Left renal pelvis (tissue), 4 donors: Measurements from ENCODE around the gene TRPC6. TPM values are rescaled to one million over a fixed set of nuclear protein-coding genes. Genes with fewer than 3 reads are reported as not detected.
A peak's percentile ranks its signal among the peaks of the same experiment; 100 is the strongest.
"Not testable (repeated sequence)": the region's sequence is repeated elsewhere in the genome, so short reads cannot be mapped to it uniquely, and the experiment has no call there.

Experiments used
- DNase-seq, 4 donors: peaks; one replicate each; pipeline ENCODE4 v3.0.0-alpha.2; 2013; ENCODE audit warnings: low read depth in 4 of 4, low spot score in 3 of 4
- polyA plus RNA-seq, 4 donors: library from polyadenylated mRNA; unstranded; fragments of 120-200 nt; gene quantifications; one replicate each; pipeline ENCODE4 v1.2.1, GENCODE V29; 2013; ENCODE audit not compliant: insufficient read length in 4 of 4

Gene TRPC6
- polyA plus RNA-seq, 4 donors, result 7.0 to 10.4 (median 8.5) TPM

DNA sequence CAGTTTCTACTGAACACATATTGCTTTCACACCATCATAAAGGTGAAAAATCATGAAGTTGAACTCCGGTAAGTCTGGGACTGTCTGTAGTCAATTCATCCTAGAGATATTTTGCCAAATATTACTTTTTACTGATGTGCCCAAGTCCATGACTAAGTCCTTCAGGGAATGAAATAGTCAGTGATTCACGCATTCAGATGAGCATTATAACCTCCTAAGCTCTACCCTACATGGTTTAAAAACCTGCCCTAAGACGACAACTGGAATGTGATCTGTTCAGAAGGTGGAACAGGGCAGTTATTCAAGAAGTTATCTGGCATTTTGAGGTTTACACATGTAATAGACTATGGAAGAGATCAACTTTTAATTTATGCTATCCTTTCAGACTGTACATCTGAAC, 125.6 kb downstream of the TRPC6 start:
- DNase-seq, result no peak

DNA sequence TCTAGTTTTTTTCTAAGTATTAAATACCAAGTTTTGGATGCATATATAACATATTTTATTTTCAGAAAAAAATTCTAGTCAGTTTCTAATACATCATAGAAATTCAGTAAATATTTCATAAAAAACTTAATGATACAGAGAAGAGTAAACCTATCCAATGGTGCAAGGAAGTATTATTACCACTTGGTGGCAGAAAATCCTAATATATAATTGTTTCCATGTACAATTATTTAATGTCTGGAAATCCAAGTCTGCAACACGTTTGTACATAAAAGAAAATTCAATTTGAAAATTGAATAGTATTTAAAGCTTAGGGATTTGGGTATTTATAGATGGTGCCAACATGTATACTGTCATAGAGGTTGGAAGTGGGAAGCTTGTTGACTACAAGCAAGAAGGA, 127.0 kb downstream of the TRPC6 start:
- no peak for DNase-seq

DNA sequence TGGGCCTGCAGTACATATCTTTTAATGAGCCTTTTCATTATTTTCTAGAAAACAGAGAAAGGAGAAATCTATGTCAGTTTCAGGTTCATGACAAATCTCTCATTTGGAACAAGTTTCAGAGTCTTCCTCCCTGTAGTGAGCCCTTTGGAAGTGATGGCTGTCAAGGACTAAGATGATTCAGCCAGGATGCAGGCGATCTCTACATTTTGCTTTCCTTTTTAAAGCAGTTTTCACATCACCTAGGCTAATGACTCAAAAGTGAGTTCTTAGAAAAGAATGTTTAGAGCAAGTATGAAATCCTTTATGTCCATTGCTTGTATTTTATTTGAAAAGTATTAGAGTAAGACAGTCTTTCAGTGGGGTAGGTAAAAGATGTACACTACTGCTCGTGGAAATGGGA, 130.1 kb downstream of the TRPC6 start:
- no peak for DNase-seq

DNA sequence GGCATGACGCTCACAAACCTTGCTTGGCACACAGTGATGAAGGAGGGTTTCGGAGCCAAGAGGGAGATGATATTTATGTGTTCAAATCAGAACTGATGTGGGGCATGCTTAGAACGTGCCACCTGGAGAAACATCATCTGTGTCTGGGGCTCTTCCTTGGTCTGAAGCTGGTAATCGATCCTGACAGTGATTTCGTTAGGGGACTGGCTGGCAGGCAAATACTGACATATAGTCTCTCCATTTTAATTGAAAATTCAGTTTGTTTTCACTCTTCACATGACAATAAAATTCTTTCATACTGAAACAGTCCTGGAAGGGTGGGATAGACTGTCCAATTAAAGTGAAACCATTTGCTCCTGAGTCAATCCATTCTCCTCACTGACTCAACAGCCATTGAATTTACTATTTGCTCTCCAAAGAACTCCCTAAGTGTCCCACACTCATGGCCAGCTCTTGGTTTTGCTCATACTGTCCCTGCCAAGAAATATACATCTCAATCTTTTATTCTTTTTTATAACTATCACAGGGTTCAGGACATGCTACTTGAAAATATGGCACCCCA, 134.8 kb downstream of the TRPC6 start:
- DNase-seq, result no peak

GRCh38 chr11:101446726-101447125, 137.1 kb downstream of the TRPC6 start:
- DNase-seq, result no peak

DNA sequence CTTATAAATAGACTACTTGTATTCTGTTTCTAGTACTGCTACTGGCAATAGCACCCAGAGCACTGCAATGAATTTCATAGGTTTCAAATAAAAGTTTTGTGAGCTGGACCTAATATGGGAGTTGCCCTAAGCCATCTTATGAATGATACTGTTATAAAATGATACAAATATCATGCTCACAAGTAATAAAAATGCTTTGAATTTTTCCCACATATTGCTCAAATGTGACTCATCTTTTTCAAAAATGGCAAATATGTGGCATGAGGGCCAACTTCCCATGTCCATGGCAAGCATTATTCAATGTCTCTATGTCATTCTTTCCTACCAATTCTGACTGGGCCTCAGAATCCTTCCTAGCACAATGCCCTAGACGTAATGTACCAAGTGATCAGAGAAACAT, 137.6 kb downstream of the TRPC6 start:
- no peak for DNase-seq

- no peak for DNase-seq
Observed at GRCh38 chr11:101445761-101446160, 138.0 kb downstream of the TRPC6 start.

DNA sequence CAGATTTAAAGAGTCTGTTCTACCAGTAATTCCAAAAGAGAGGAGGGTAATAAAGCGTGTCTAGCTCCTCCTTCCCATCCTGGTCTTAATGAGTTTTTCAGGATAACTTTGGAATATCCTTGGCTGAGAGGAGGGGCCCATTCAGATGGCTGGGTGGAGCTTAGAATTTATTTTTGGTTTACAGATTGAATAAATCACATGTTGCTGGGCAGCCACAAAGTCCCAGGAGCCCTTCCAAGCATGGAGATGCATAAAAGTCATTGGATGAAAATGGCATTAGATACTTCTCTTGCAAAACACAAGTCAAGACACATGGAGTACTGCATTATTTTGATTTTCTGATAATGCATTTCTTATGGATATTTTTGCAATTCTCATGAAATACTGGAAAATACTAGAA, 139.0 kb downstream of the TRPC6 start:
- no peak for DNase-seq

DNA sequence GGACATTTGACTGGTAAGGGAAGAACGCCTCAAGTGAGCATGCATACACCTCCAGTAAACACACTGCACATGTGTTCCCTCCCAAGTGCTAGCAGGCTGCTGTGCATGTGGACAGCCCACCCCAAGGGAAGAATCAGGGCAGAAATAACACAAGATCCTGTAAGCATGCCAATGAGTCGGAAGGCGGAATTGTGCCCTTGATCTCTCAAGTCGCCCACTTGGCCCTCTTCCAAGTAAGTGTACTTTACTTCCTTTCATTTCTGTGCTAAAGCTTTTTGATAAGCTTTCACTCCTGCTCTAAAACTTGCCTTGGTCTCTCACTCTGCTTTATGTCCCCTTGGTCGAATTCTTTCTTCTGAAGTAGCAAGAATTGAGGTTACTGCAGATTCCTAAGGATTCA, 139.6 kb downstream of the TRPC6 start:
- peak in 1 of 4 donors; percentile 24 for DNase-seq

DNA sequence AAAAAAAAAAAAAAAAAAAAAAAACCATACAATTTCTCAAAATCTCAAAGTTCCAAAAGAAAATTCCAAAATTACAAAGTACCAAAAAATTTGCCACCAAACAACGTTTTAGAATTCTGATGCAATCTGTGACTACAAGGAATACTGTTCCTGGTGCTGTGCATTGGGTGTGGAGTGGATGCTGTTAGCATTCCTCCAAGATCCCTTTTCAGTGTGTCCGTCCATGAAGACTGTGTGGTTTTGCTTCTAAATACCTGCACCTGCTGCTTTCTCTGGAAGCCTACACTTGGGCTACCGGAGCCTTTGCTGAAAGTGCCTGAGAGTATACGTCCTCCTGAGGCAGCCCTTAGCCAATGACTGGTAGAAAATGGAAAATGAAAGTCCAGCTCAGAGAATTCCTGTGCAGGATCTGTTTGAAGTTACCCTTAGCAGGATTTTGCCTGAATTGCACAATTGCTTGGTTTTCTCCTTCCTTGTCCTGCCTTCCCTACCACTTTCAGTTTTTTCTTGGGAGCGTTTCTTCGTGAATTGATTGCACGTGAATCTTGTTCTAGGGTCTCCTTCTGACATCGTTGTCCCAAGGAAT, 140.8 kb downstream of the TRPC6 start:
- DNase-seq, result no peak

GRCh38 chr11:101442171-101442570, 141.6 kb downstream of the TRPC6 start:
- no peak for DNase-seq

DNA sequence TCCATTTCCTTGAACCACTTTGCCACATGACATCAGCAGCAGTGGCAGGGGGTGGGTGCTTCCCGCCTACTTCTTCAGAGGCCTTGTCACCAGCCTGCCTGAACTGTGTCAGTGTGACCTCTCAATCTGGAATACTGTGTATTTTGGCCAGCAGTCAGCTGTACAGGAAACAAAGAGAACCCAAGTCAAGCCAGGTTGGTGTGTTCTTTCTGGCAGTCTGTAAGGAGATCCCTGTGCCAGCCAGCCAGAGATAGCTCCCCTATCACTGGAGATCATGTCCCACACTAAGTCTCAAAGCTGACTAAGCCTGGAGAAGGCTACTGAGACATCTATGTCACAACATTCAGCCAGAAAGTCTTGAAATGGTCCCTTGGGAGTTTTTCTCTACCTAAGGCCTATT, 142.1 kb downstream of the TRPC6 start:
- no peak for DNase-seq

- no peak for DNase-seq
Observed at GRCh38 chr11:101439488-101439887, 144.3 kb downstream of the TRPC6 start.

DNA sequence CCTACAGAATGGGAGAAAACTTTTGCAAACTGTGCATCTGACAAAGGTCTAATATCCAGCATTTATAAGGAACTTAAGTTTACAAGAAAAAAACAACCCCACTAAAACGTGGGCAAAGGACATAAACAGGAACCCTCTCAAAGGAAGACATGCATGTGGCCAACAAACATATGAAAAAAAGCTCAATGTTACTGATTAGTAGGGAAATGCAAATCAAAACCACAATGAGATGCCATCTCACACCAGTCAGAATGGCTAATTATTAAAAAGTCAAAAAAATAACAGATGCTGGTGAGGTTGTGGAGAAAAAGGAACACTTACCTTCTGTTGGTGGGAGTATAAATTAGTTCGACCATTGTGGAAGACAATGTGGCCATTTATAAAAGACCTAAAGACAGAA, 145.1 kb downstream of the TRPC6 start:
- DNase-seq, result not testable (repeated sequence)

DNA sequence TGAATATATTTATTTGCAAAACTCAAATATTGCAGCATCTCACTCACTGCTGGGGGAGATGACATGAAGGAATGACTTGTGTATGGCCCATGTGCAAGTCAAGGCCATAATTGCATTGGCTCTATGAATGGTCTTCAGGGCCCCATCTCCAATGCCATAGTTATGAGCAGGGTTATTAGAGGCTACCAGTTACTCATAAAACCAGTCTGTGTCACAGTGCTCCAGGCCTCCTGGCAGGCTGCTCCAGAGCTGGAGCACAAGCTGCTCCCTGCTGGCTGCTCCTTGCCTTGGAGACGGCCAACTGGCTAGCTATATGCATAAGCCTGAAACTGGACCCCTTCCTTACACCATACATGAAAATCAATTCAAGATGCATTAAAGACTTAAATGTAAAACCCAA, 145.7 kb downstream of the TRPC6 start:
- no peak for DNase-seq

- peak in 1 of 4 donors; percentile 30 for DNase-seq
Observed at GRCh38 chr11:101436511-101437142, 147.2 kb downstream of the TRPC6 start.

GRCh38 chr11:101435408-101435973, 148.3 kb downstream of the TRPC6 start:
- DNase-seq, result no peak

GRCh38 chr11:101434026-101434643, 149.7 kb downstream of the TRPC6 start:
- no peak for DNase-seq

- DNase-seq, result no peak
Observed at GRCh38 chr11:101433151-101433550, 150.7 kb downstream of the TRPC6 start.

GRCh38 chr11:101429703-101430540, 153.9 kb downstream of the TRPC6 start:
- DNase-seq, result no peak

- DNase-seq, result no peak
Observed at GRCh38 chr11:101428918-101429317, 154.9 kb downstream of the TRPC6 start.
